Measurements from ENCODE around the gene DYNC1H1. TPM values are rescaled to one million over a fixed set of nuclear protein-coding genes. Genes with fewer than 3 reads are reported as not detected.

The DYNC1H1 gene
- total and polyA plus RNA-seq, 2 experiments from 2014 or later, result 141 to 405 TPM

DNA sequence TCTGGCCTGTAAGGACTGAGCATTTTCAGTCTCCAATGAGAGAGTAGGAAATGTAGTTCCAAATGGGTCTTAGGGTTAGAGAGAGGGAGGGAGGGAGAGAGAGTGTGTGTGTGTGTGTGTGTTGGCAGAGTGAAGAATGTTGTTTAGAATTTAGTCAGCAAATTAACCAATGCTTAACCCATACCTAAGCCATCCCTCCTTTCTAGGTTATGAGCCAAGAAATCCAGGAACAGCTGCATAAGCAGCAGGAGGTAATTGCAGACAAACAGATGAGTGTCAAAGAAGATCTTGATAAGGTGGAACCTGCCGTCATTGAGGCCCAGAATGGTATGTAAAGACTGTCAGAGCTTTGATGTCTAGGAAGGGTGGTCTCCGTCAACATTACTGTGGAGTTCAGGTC, 65.6 kb downstream of the DYNC1H1 start:
- DNase-seq (ENCODE audit: low spot score), result no peak
- Histone ChIP-seq H2AFZ (no peak overlapping the region), H4K20me1 (ENCODE audit: insufficient read depth, poor library complexity, severe bottlenecking) (no peaks in the 10 kb centered on the region), H3K79me2 (no peaks in the 10 kb centered on the region), H3K4me2 (no peak overlapping the region), H3K9me2 (replicated peaks; ENCODE audit: insufficient read depth) (no peaks in the 10 kb centered on the region), H3K9me3 (ENCODE audit: low read depth) (no peaks in the 10 kb centered on the region), H3K27me3 (no peaks in the 10 kb centered on the region), H3K4me1 (ENCODE audit: insufficient read depth) (peaks cover 19% of the 10 kb centered on the region), H3K27ac (peak overlapping the region; percentile 90), H3K4me3 (no peak overlapping the region), H3K36me3 (replicated peaks; ENCODE audit: insufficient read depth, low read depth) (peaks cover 4% of the 10 kb centered on the region)
- 50% methylated on average over 2 of the region's 2 CpGs for WGBS (ENCODE audit: low lambda C conversion rate, missing lambda C conversion rate)
- no peak for TF ChIP-seq EZH2phosphoT487 (IDR thresholded peaks at IDR 0.05; ENCODE audit: low read depth, severe bottlenecking, unreplicated experiment)
- no peak for TF ChIP-seq EZH2 (IDR thresholded peaks at IDR 0.05; ENCODE audit: borderline replicate concordance)
- TF ChIP-seq, protein P1, sequence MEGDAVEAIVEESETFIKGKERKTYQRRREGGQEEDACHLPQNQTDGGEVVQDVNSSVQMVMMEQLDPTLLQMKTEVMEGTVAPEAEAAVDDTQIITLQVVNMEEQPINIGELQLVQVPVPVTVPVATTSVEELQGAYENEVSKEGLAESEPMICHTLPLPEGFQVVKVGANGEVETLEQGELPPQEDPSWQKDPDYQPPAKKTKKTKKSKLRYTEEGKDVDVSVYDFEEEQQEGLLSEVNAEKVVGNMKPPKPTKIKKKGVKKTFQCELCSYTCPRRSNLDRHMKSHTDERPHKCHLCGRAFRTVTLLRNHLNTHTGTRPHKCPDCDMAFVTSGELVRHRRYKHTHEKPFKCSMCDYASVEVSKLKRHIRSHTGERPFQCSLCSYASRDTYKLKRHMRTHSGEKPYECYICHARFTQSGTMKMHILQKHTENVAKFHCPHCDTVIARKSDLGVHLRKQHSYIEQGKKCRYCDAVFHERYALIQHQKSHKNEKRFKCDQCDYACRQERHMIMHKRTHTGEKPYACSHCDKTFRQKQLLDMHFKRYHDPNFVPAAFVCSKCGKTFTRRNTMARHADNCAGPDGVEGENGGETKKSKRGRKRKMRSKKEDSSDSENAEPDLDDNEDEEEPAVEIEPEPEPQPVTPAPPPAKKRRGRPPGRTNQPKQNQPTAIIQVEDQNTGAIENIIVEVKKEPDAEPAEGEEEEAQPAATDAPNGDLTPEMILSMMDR (IDR thresholded peaks at IDR 0.05; ENCODE audit: poor library complexity), result no peak

DNA sequence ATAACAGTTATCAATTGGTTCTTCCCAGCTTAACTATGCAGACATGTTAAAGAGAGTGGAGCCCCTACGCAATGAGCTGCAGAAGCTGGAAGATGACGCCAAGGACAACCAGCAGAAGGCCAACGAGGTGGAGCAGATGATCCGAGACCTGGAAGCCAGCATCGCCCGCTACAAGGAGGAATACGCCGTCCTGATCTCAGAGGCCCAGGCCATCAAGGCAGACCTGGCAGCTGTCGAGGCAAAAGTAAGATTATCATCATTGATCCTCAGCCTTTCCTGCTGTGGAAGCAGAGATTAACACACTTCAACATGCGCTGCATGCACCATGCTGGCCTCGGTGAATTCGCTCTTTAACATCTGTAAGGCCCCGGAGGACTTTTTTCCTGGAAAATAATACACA, 68.9 kb downstream of the DYNC1H1 start:
- no peak overlapping the region for H3K4me3 ChIP-seq
- H3K4me2 ChIP-seq, result no peak overlapping the region
- peaks cover 4% of the 10 kb centered on the region for H3K36me3 ChIP-seq (replicated peaks; ENCODE audit: insufficient read depth, low read depth)
- no peak for TF ChIP-seq EZH2phosphoT487 (IDR thresholded peaks at IDR 0.05; ENCODE audit: low read depth, severe bottlenecking, unreplicated experiment)
- TF ChIP-seq, protein P1 (IDR thresholded peaks at IDR 0.05; ENCODE audit: poor library complexity), result no peak
- TF ChIP-seq EZH2 (IDR thresholded peaks at IDR 0.05; ENCODE audit: borderline replicate concordance), result no peak
- H3K4me1 ChIP-seq (ENCODE audit: insufficient read depth), result peaks cover 16% of the 10 kb centered on the region
- H4K20me1 ChIP-seq (ENCODE audit: insufficient read depth, poor library complexity, severe bottlenecking), result no peaks in the 10 kb centered on the region
- WGBS (ENCODE audit: low lambda C conversion rate, missing lambda C conversion rate), result 99% methylated on average over 13 of the region's 13 CpGs
- H3K79me2 ChIP-seq, result no peaks in the 10 kb centered on the region
- no peaks in the 10 kb centered on the region for H3K9me2 ChIP-seq (replicated peaks; ENCODE audit: insufficient read depth)
- no peak overlapping the region for H2AFZ ChIP-seq
- H3K9me3 ChIP-seq (ENCODE audit: low read depth), result no peaks in the 10 kb centered on the region
- no peak overlapping the region for H3K27ac ChIP-seq
- DNase-seq (ENCODE audit: low spot score), result no peak
- no peaks in the 10 kb centered on the region for H3K27me3 ChIP-seq

DNA sequence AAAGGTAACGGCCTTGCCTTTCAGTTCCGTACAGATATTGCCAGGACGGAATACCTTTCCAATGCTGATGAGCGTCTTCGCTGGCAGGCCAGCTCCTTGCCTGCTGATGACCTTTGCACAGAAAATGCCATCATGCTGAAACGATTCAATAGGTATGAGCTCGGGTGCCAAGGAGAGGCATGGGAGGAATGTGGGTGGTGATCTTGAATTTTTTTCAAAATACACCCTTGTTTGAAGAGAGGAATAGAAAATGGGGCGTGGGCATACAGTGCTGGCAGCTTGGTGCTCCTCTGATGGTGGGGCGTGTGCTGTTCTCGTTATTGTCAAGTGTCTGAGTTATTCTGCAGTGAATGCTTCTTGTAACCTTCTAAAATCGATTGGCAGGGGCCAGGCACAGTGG, 69.9 kb downstream of the DYNC1H1 start:
- Histone ChIP-seq H3K4me2 (no peak overlapping the region), H3K4me3 (no peak overlapping the region), H3K36me3 (replicated peaks; ENCODE audit: insufficient read depth, low read depth) (peaks cover 4% of the 10 kb centered on the region), H2AFZ (no peak overlapping the region), H3K27ac (no peak overlapping the region), H4K20me1 (ENCODE audit: insufficient read depth, poor library complexity, severe bottlenecking) (no peaks in the 10 kb centered on the region), H3K9me2 (replicated peaks; ENCODE audit: insufficient read depth) (no peaks in the 10 kb centered on the region), H3K9me3 (ENCODE audit: low read depth) (no peaks in the 10 kb centered on the region), H3K27me3 (no peaks in the 10 kb centered on the region), H3K4me1 (ENCODE audit: insufficient read depth) (peaks cover 9% of the 10 kb centered on the region), H3K79me2 (no peaks in the 10 kb centered on the region)
- TF ChIP-seq, protein P1 (IDR thresholded peaks at IDR 0.05; ENCODE audit: poor library complexity), result no peak
- TF ChIP-seq EZH2 (IDR thresholded peaks at IDR 0.05; ENCODE audit: borderline replicate concordance) (no peak), EZH2phosphoT487 (IDR thresholded peaks at IDR 0.05; ENCODE audit: low read depth, severe bottlenecking, unreplicated experiment) (no peak)
- 96% methylated on average over 11 of the region's 11 CpGs for WGBS (ENCODE audit: low lambda C conversion rate, missing lambda C conversion rate)
- no peak for DNase-seq (ENCODE audit: low spot score)

DNA sequence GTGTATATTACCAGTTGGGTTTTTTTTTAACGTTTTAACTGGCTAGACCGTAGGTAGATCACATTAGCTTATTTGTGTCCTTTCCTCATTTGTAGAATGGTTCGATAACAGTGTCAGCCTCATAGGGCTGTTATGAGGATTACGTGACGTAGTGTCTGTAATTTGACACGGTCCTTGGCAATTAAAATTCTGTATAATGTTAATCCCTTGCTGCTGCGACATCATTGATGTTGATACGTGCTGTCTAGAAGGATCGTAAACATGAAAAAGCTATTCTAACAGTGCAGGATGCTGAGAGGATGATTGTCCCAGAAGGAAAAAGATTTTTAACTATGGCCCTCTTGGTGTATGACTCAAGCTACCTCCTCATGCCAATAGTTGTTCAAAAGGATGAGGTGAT, 71.5 kb downstream of the DYNC1H1 start:
- Histone ChIP-seq H3K79me2 (no peaks in the 10 kb centered on the region), H3K9me2 (replicated peaks; ENCODE audit: insufficient read depth) (no peaks in the 10 kb centered on the region), H3K4me3 (no peak overlapping the region), H3K36me3 (replicated peaks; ENCODE audit: insufficient read depth, low read depth) (peaks cover 4% of the 10 kb centered on the region), H2AFZ (no peak overlapping the region), H3K27me3 (no peaks in the 10 kb centered on the region), H3K27ac (no peak overlapping the region), H4K20me1 (ENCODE audit: insufficient read depth, poor library complexity, severe bottlenecking) (no peaks in the 10 kb centered on the region), H3K4me2 (no peak overlapping the region), H3K9me3 (ENCODE audit: low read depth) (no peaks in the 10 kb centered on the region), H3K4me1 (ENCODE audit: insufficient read depth) (no peaks in the 10 kb centered on the region)
- DNase-seq (ENCODE audit: low spot score), result no peak
- WGBS (ENCODE audit: low lambda C conversion rate, missing lambda C conversion rate), result 92% methylated on average over 9 of the region's 9 CpGs
- TF ChIP-seq, protein P1 (IDR thresholded peaks at IDR 0.05; ENCODE audit: poor library complexity), result no peak
- no peak for TF ChIP-seq EZH2phosphoT487 (IDR thresholded peaks at IDR 0.05; ENCODE audit: low read depth, severe bottlenecking, unreplicated experiment)

Data from hepatocyte (in vitro differentiated cells).